Measurements from ENCODE around the gene EPC2.
"Not testable (repeated sequence)": the region's sequence is repeated elsewhere in the genome, so short reads cannot be mapped to it uniquely, and the experiment has no call there.

EPC2 gene

GRCh38 chr2:148646231-148646559 is 1.6 kb downstream of the EPC2 start:
- no peaks in the 10 kb centered on the region for H3K9me3 Mint-ChIP-seq
- H3K36me3 Mint-ChIP-seq (ENCODE audit: low read depth): peaks cover 12% of the 10 kb centered on the region
- H3K27ac Mint-ChIP-seq: peak overlapping the region; percentile 90 to 98 (median 95)

GRCh38 chr2:148647711-148648110 is 3.2 kb downstream of the EPC2 start:
- not testable (repeated sequence) for H3K9me3 Mint-ChIP-seq, H3K27ac Mint-ChIP-seq
- H3K4me1 Mint-ChIP-seq: peaks cover 44% of the 10 kb centered on the region
- peaks cover 12% of the 10 kb centered on the region for H3K27me3 Mint-ChIP-seq (ENCODE audit: low read depth)
- peak overlapping the region; percentile 36 to 64 (median 44) for H3K4me3 Mint-ChIP-seq
- peaks cover 12% of the 10 kb centered on the region for H3K36me3 Mint-ChIP-seq (ENCODE audit: low read depth)

More at GRCh38 chr2:148646231-148646559, 1.6 kb downstream of the EPC2 start:
- Mint-ChIP-seq H3K27me3 (ENCODE audit: low read depth) (peaks cover 16% of the 10 kb centered on the region), H3K4me1 (peaks cover 29% of the 10 kb centered on the region), H3K4me3 (peak overlapping the region; percentile 91 to 95 (median 92))
- no peak for TF ChIP-seq CTCF (IDR thresholded peaks at IDR 0.05; ENCODE audit: unreplicated experiment in 3 of 3)

GRCh38 chr2:148649936-148650335 is 5.4 kb downstream of the EPC2 start:
- Mint-ChIP-seq H3K27ac (no peak overlapping the region), H3K27me3 (ENCODE audit: low read depth) (no peaks in the 10 kb centered on the region), H3K36me3 (ENCODE audit: low read depth) (peaks cover 12% of the 10 kb centered on the region), H3K4me1 (peaks cover 61% of the 10 kb centered on the region), H3K4me3 (no peak overlapping the region), H3K9me3 (no peaks in the 10 kb centered on the region)
- TF ChIP-seq CTCF (IDR thresholded peaks at IDR 0.05; ENCODE audit: unreplicated experiment in 3 of 3): no peak

GRCh38 chr2:148650881-148651280 is 6.3 kb downstream of the EPC2 start:
- no peak overlapping the region for H3K27ac Mint-ChIP-seq
- no peaks in the 10 kb centered on the region for H3K27me3 Mint-ChIP-seq (ENCODE audit: low read depth)
- H3K4me1 Mint-ChIP-seq: peaks cover 65% of the 10 kb centered on the region
- H3K4me3 Mint-ChIP-seq: no peak overlapping the region
- no peaks in the 10 kb centered on the region for H3K9me3 Mint-ChIP-seq
- peaks cover 12% of the 10 kb centered on the region for H3K36me3 Mint-ChIP-seq (ENCODE audit: low read depth)
- no peak for TF ChIP-seq CTCF (IDR thresholded peaks at IDR 0.05; ENCODE audit: unreplicated experiment in 3 of 3)

- peaks cover 8% of the 10 kb centered on the region for H3K36me3 Mint-ChIP-seq (ENCODE audit: low read depth)
- no peaks in the 10 kb centered on the region for H3K27me3 Mint-ChIP-seq (ENCODE audit: low read depth)
- TF ChIP-seq CTCF (IDR thresholded peaks at IDR 0.05; ENCODE audit: unreplicated experiment in 3 of 3): no peak
- H3K27ac Mint-ChIP-seq: peak overlapping the region in 1 of 3 experiments; percentile 64
- peaks cover 71% of the 10 kb centered on the region for H3K4me1 Mint-ChIP-seq
- no peak overlapping the region for H3K4me3 Mint-ChIP-seq
- H3K9me3 Mint-ChIP-seq: no peaks in the 10 kb centered on the region
These were observed 7.4 kb downstream of the EPC2 start for GRCh38 chr2:148651972-148652371.

GRCh38 chr2:148653437-148653836 is 8.9 kb downstream of the EPC2 start:
- Mint-ChIP-seq H3K4me3 (peak overlapping the region in 1 of 3 experiments; percentile 23), H3K36me3 (ENCODE audit: low read depth) (peaks cover 8% of the 10 kb centered on the region), H3K27ac (peak overlapping the region; percentile 47 to 71 (median 64)), H3K9me3 (no peaks in the 10 kb centered on the region), H3K4me1 (peaks cover 81% of the 10 kb centered on the region), H3K27me3 (ENCODE audit: low read depth) (no peaks in the 10 kb centered on the region)
- TF ChIP-seq CTCF (IDR thresholded peaks at IDR 0.05; ENCODE audit: unreplicated experiment in 3 of 3): no peak

Data from nephron (organoid).